ENCODE data around the gene NYNRIN. TPM values are rescaled to one million over a fixed set of nuclear protein-coding genes. Genes with fewer than 3 reads are reported as not detected.
"Not testable (repeated sequence)": the region's sequence is repeated elsewhere in the genome, so short reads cannot be mapped to it uniquely, and the experiment has no call there.

NYNRIN gene
- total RNA-seq: 5.0 TPM
- long read RNA-seq, partial matches to known transcripts: 1 of 4 reads
- long read RNA-seq, other reads (novel, unspliced or antisense): 3 of 4 reads

GRCh38 chr14:24398653-24399446 lies at the start of gene NYNRIN:
NYNRIN (plus strand) TSS chr14:24399003; CDS start chr14:24399247, 244 bp downstream.
- DNase-seq (ENCODE audit: low spot score): no peak
- intact Hi-C loops (cut with DNase I): loop anchor here (2.0 kb wide), 1 partner anchor 32 kb away; no protein-coding TSS in a partner anchor

- no peak for DNase-seq (ENCODE audit: low spot score)
- intact Hi-C loops (cut with DNase I): no loop called here
These were observed 49.1 kb upstream of the NYNRIN start for GRCh38 chr14:24349742-24350141.

GRCh38 chr14:24351517-24351916 lies 47.3 kb upstream of the NYNRIN start:
- DNase-seq (ENCODE audit: low spot score): no peak
- intact Hi-C loops (cut with DNase I): no loop called here

- intact Hi-C loops (cut with DNase I): no loop called here
- DNase-seq (ENCODE audit: low spot score): no peak
These were observed 45.0 kb upstream of the NYNRIN start for GRCh38 chr14:24353559-24354481.

GRCh38 chr14:24354482-24354825 lies 44.3 kb upstream of the NYNRIN start:
- DNase-seq (ENCODE audit: low spot score); intact Hi-C loops (cut with DNase I): not testable (repeated sequence)

- intact Hi-C loops (cut with DNase I): no loop called here
- DNase-seq (ENCODE audit: low spot score): no peak
These were observed 43.8 kb upstream of the NYNRIN start for GRCh38 chr14:24355009-24355408.

GRCh38 chr14:24356208-24356607 lies 42.6 kb upstream of the NYNRIN start:
- DNase-seq (ENCODE audit: low spot score): no peak
- intact Hi-C loops (cut with DNase I): no loop called here

GRCh38 chr14:24360281-24360680 lies 38.5 kb upstream of the NYNRIN start:
- intact Hi-C loops (cut with DNase I): no loop called here
- no peak for DNase-seq (ENCODE audit: low spot score)

- intact Hi-C loops (cut with DNase I): no loop called here
These were observed 37.5 kb upstream of the NYNRIN start for GRCh38 chr14:24361326-24361725.

GRCh38 chr14:24362241-24362960 lies 36.4 kb upstream of the NYNRIN start:
- intact Hi-C loops (cut with DNase I): no loop called here
- no peak for DNase-seq (ENCODE audit: low spot score)

More at GRCh38 chr14:24361326-24361725, 37.5 kb upstream of the NYNRIN start:
- DNase-seq (ENCODE audit: low spot score): no peak

- intact Hi-C loops (cut with DNase I): no loop called here
These were observed 35.4 kb upstream of the NYNRIN start for GRCh38 chr14:24363401-24363800.

GRCh38 chr14:24364841-24365240 lies 34.0 kb upstream of the NYNRIN start:
- DNase-seq (ENCODE audit: low spot score): no peak
- intact Hi-C loops (cut with DNase I): no loop called here

More at GRCh38 chr14:24363401-24363800, 35.4 kb upstream of the NYNRIN start:
- DNase-seq (ENCODE audit: low spot score): no peak

- DNase-seq (ENCODE audit: low spot score): peak; percentile 87
- intact Hi-C loops (cut with DNase I): loop anchor here (1.0 to 2.0 kb wide), 3 partner anchors 31 to 65 kb away; partner anchors contain the start of genes ADCY4 and NYNRIN
These were observed 33.0 kb upstream of the NYNRIN start for GRCh38 chr14:24365600-24366412.

GRCh38 chr14:24366413-24366720 lies 32.4 kb upstream of the NYNRIN start:
- intact Hi-C loops (cut with DNase I): loop anchor here (1.0 to 2.0 kb wide), 3 partner anchors 32 to 65 kb away; partner anchors contain the start of genes ADCY4 and NYNRIN
- DNase-seq (ENCODE audit: low spot score): no peak

- intact Hi-C loops (cut with DNase I): loop anchor here (1.0 to 2.0 kb wide), 3 partner anchors 32 to 64 kb away; partner anchors contain the start of genes ADCY4 and NYNRIN
- peak; percentile 90 for DNase-seq (ENCODE audit: low spot score)
These were observed 31.9 kb upstream of the NYNRIN start for GRCh38 chr14:24366721-24367513.

GRCh38 chr14:24367514-24368211 lies 31.1 kb upstream of the NYNRIN start, which contains the start of gene NFATC4:
NFATC4 (plus strand) TSS chr14:24368184; CDS start chr14:24368341, 157 bp downstream.
- intact Hi-C loops (cut with DNase I): loop anchor here (2.0 kb wide), 2 partner anchors 31 to 33 kb away; partner anchors contain the start of genes ADCY4 and NYNRIN
- no peak for DNase-seq (ENCODE audit: low spot score)

- intact Hi-C loops (cut with DNase I): no loop called here
- no peak for DNase-seq (ENCODE audit: low spot score)
These were observed 30.6 kb upstream of the NYNRIN start for GRCh38 chr14:24368212-24368561.

All from cardiac septum (tissue), 1 donor.